ENCODE measurements around the gene AAMP.

GRCh38 chr2:218259099-218259961 lies 10.6 kb downstream of the AAMP start:
- TF ChIP-seq CTCF (conservative IDR thresholded peaks at IDR 0.05) (no peak), EZH2 (IDR thresholded peaks at IDR 0.05; ENCODE audit: low read depth) (no peak)

Data from PC-9 (cell line).